Neutrophil (primary cell): ENCODE data around the gene WDR88.
A peak's percentile ranks its signal among the peaks of the same experiment; 100 is the strongest.

Experiments used
- H3K27ac ChIP-seq: fragments of 200-600 bp; sonication (generic); 2 replicates; pipeline ENCODE4 v1.5.1; 2016; ENCODE audit warnings: mild to moderate bottlenecking, moderate library complexity
- H3K27me3 ChIP-seq: fragments of 200-600 bp; sonication (generic); 2 replicates; pipeline ENCODE4 v1.6.0; 2016; ENCODE audit warnings: mild to moderate bottlenecking
- H3K36me3 ChIP-seq: fragments of 200-600 bp; sonication (generic); 2 replicates; pipeline ENCODE4 v1.5.1; 2017
- H3K4me1 ChIP-seq, 2 experiments: fragments of 200-600 bp in 1 of 2; sonication (generic) in 1 of 2; 1 replicate in 1 of 2; 2 replicates in 1 of 2; pipeline versions ENCODE4 v1.5.1 to v1.6.1; 2013 to 2016; ENCODE audit warnings: low read depth in 1 of 2, low read length in 1 of 2, mild to moderate bottlenecking in 1 of 2, moderate library complexity in 1 of 2; ENCODE audit not compliant: control insufficient read depth in 1 of 2, insufficient read depth in 1 of 2
- H3K4me3 ChIP-seq, 2 experiments: fragments of 200-600 bp in 1 of 2; sonication (generic) in 1 of 2; 1 replicate in 1 of 2; 2 replicates in 1 of 2; pipeline ENCODE4 v1.5.1; 2013 to 2016; ENCODE audit warnings: low read depth in 1 of 2, low read length in 1 of 2, mild to moderate bottlenecking in 1 of 2, moderate library complexity in 1 of 2
- H3K9me3 ChIP-seq: fragments of 200-600 bp; sonication (generic); 2 replicates; pipeline ENCODE4 v1.5.1; 2016
- TF ChIP-seq, protein P1 (sequence below): fragments of 200-600 bp; sonication (generic); IDR thresholded peaks from 2 replicates; pipeline ENCODE4 v1.5.1; 2016; ENCODE audit warnings: antibody characterized with exemption

Gene WDR88

DNA sequence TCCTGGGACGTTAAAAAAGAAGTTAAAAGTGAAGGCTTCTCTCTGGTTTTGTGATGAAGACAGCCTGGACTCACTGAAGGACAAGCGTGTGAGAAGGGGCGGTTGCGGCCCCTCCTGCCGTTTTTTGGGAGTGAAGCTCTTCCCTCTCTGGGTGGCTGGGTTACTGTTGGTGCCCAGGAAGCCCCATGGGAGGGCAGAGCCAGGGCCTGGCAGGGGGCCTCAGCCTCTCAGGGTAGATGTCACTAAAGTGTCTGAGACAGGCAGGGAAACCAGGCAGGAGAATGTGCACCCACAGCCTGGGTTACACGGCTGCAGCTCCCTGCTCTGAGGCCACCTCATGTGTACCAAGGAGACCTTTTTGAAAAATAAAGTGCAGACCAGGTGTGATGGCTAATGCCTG lies 1.5 kb upstream of the WDR88 start:
- H3K27me3 ChIP-seq, result peaks cover 22% of the 10 kb centered on the region
- peaks cover 35% of the 10 kb centered on the region for H3K36me3 ChIP-seq
- H3K4me1 ChIP-seq, result peaks cover 4 to 13% of the 10 kb centered on the region in 2 experiments
- H3K27ac ChIP-seq, result no peak overlapping the region
- TF ChIP-seq, protein P1, sequence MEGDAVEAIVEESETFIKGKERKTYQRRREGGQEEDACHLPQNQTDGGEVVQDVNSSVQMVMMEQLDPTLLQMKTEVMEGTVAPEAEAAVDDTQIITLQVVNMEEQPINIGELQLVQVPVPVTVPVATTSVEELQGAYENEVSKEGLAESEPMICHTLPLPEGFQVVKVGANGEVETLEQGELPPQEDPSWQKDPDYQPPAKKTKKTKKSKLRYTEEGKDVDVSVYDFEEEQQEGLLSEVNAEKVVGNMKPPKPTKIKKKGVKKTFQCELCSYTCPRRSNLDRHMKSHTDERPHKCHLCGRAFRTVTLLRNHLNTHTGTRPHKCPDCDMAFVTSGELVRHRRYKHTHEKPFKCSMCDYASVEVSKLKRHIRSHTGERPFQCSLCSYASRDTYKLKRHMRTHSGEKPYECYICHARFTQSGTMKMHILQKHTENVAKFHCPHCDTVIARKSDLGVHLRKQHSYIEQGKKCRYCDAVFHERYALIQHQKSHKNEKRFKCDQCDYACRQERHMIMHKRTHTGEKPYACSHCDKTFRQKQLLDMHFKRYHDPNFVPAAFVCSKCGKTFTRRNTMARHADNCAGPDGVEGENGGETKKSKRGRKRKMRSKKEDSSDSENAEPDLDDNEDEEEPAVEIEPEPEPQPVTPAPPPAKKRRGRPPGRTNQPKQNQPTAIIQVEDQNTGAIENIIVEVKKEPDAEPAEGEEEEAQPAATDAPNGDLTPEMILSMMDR, result no peak
- H3K4me3 ChIP-seq, result no peak overlapping the region
- H3K9me3 ChIP-seq, result no peaks in the 10 kb centered on the region

DNA sequence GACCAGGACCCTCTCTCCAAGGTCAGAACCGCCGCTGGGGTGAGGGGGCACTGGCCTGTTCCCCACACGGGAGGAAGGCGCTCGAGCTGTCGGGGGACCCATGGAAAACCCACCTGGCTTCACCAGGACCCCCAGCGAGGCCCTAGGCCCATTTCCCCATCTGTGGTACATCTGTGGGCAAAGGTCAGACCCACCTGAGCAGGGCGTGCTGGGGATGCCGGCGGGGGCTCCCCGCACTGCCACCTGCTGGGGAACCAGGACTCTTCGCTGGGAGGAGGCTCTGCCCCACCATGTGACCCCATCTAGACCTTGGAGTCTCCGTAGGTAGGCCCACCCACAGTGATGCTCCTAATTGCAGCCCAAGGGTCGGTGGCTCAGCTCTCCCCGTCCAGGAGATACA lies 511 bp downstream of the WDR88 start:
- TF ChIP-seq, protein P1, result no peak
- Histone ChIP-seq H3K4me1 (peaks cover 0 to 7% of the 10 kb centered on the region in 2 experiments), H3K27ac (no peak overlapping the region), H3K27me3 (peaks cover 25% of the 10 kb centered on the region), H3K9me3 (no peaks in the 10 kb centered on the region), H3K36me3 (peaks cover 29% of the 10 kb centered on the region), H3K4me3 (no peak overlapping the region)

DNA sequence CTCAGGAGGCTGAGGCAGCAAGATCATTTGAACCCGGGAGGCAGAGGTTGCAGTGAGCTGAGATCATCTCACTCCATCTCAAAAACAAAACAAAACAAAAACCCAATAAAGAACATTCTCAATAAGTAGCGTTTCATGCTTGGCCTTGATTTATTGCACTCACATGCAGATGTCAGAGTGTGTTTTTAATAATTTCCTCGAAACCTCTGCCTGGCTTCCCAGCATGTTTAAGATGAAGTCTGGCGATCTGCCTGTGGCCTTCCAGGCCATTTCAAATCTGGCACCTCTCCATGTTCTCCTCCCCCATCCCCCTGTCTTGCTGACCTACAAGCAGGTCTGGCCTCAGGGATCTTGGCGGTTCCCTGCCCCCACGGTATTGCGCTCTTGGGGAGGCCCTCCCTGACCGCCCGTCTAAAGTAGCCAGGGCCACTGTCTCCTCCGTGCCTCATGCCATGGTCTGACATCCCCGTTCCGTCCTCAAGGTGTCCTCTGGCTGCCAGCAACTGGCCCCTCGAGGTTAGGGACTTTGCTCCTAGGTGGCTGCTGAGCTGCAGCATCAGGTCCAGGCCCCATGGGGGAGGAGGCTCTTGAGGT lies 1.6 kb downstream of the WDR88 start:
- Histone ChIP-seq H3K36me3 (peaks cover 18% of the 10 kb centered on the region), H3K4me1 (peaks cover 0 to 7% of the 10 kb centered on the region in 2 experiments), H3K27me3 (peaks cover 25% of the 10 kb centered on the region), H3K27ac (no peak overlapping the region), H3K4me3 (no peak overlapping the region), H3K9me3 (no peaks in the 10 kb centered on the region)
- TF ChIP-seq, protein P1, result no peak

DNA sequence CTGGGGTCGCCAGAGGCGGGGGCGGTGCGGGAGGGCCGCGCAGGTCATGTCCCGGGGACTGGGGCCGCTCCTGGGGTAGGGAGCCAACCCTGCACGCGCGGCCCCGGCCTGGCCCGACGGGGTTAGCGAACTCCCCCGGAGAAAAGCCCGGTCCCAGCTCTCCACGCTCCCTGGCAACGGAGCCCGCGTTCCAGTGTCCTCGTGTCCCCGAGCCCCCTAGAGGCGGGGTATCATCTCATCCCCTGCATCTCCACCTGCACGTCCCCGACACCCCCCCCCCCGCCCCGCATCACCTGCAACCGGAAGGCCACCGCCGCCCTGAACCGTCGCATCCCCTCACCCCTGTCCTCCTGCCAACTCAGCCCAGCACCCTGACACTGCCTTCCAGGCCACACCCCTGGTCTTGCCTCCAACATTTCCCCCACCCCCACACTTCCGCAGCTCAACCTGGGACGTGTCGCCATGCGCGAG lies 2.7 kb downstream of the WDR88 start:
- Histone ChIP-seq H3K4me3 (peak overlapping the region in 1 of 2 experiments; percentile 24), H3K27ac (no peak overlapping the region), H3K36me3 (peaks cover 12% of the 10 kb centered on the region), H3K27me3 (peaks cover 25% of the 10 kb centered on the region), H3K4me1 (peaks cover 0 to 7% of the 10 kb centered on the region in 2 experiments), H3K9me3 (no peaks in the 10 kb centered on the region)
- TF ChIP-seq, protein P1, result no peak

DNA sequence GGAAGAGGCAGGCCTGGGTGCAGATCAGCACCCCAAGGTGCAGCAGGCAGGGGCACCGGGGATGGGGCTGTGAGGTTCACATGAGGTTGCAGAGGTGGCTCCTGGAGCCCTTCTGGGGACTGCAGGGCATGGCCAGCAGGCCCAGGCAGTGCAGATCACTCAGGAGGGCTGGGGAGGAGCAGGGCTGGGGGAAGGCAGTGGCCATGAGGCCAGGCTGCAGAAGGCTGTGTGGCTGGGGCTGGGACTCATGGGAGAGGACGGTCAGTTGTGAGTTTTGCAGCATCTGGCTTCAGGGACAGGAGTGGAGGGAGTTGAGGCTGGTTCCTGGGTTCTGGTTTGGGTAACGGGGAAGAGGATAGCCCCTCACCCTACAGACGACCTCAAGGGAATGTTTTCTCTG lies 7.3 kb downstream of the WDR88 start:
- H3K4me1 ChIP-seq, result peaks cover 5 to 14% of the 10 kb centered on the region in 2 experiments
- peaks cover 16% of the 10 kb centered on the region for H3K27me3 ChIP-seq
- no peaks in the 10 kb centered on the region for H3K9me3 ChIP-seq
- TF ChIP-seq, protein P1, result no peak
- no peak overlapping the region for H3K27ac ChIP-seq
- H3K4me3 ChIP-seq, result no peak overlapping the region
- H3K36me3 ChIP-seq, result no peaks in the 10 kb centered on the region
